CD4-positive, alpha-beta memory T cell (primary cell): ENCODE measurements around the gene PLCG2. TPM values are rescaled to one million over a fixed set of nuclear protein-coding genes. Genes with fewer than 3 reads are reported as not detected.

Experiments
- CTCF ChIA-PET: fragments of 350-600 bp; sonication (Branson Sonifier 250); formaldehyde crosslinking; loops from one replicate; lab custom pipeline; 2021; ENCODE audit warnings: inconsistent platforms; ENCODE audit not compliant: partially characterized antibody; lab: Charles Lee
- POLR2A ChIA-PET: fragments of 350-600 bp; sonication (Branson Sonifier 250); formaldehyde crosslinking; loops from one replicate; lab custom pipeline; 2021; ENCODE audit not compliant: partially characterized antibody; lab: Charles Lee
- DNase-seq, 5 donors: peaks; one replicate each; pipeline versions ENCODE4 v3.0.0 to v3.0.0-alpha.2; 2020 to 2022; ENCODE audit warnings: mixed read lengths in 1 of 5
- H3K27ac ChIP-seq: one replicate; pipeline ENCODE4 v1.7.0; 2013; ENCODE audit warnings: low read depth, low read length
- H3K27me3 ChIP-seq: 2 replicates; pipeline ENCODE4 v1.7.0; 2013; ENCODE audit warnings: mild to moderate bottlenecking, low read length, moderate library complexity; ENCODE audit not compliant: insufficient read depth
- H3K36me3 ChIP-seq: 2 replicates; pipeline ENCODE4 v1.7.0; 2013; ENCODE audit warnings: mild to moderate bottlenecking, low read length, moderate library complexity; ENCODE audit not compliant: insufficient read depth
- H3K4me1 ChIP-seq: 2 replicates; pipeline ENCODE4 v1.7.0; 2013; ENCODE audit warnings: mild to moderate bottlenecking, low read length, moderate library complexity; ENCODE audit not compliant: insufficient read depth
- H3K4me3 ChIP-seq, 2 donors: one replicate each; pipeline ENCODE4 v1.7.0; 2013; ENCODE audit warnings: low read length in 2 of 2, mild to moderate bottlenecking in 1 of 2
- H3K9me3 ChIP-seq, 2 donors: one replicate each; pipeline ENCODE4 v1.7.0; 2013; ENCODE audit warnings: low read length in 2 of 2, control low read depth in 1 of 2; ENCODE audit not compliant: control insufficient read depth in 1 of 2
- H3K27ac Mint-ChIP-seq, 7 donors: one replicate each; pipeline ENCODE4 v1.8.0; 2020 to 2021; ENCODE audit warnings: mixed read lengths in 7 of 7, mild to moderate bottlenecking in 6 of 7, inconsistent platforms in 3 of 7, moderate library complexity in 3 of 7
- H3K27me3 Mint-ChIP-seq, 2 donors: one replicate each; pipeline ENCODE4 v1.8.0; 2020 to 2021; ENCODE audit warnings: mixed read lengths in 2 of 2
- H3K36me3 Mint-ChIP-seq, 2 donors: one replicate each; pipeline ENCODE4 v1.8.0; 2020 to 2021; ENCODE audit warnings: mixed read lengths in 2 of 2, inconsistent platforms in 1 of 2, mild to moderate bottlenecking in 1 of 2
- H3K4me1 Mint-ChIP-seq, 4 donors: one replicate each; pipeline ENCODE4 v1.8.0; 2020 to 2021; ENCODE audit warnings: mixed read lengths in 4 of 4, mild to moderate bottlenecking in 1 of 4
- H3K4me3 Mint-ChIP-seq, 8 donors: one replicate each; pipeline ENCODE4 v1.8.0; 2020 to 2021; ENCODE audit warnings: mixed read lengths in 8 of 8, mild to moderate bottlenecking in 7 of 8, moderate library complexity in 6 of 8, inconsistent platforms in 3 of 8
- H3K9me3 Mint-ChIP-seq, 8 donors: one replicate each; pipeline ENCODE4 v1.8.0; 2020 to 2021; ENCODE audit warnings: mixed read lengths in 8 of 8, mild to moderate bottlenecking in 5 of 8, inconsistent platforms in 3 of 8, moderate library complexity in 1 of 8
- intact Hi-C: fragments of 100-400 bp; cut with micrococcal nuclease; formaldehyde crosslinking; loops from one replicate; pipeline ENCODE4 v1.15.1; 2023
- polyA plus RNA-seq, 2 donors: library from polyadenylated mRNA; unstranded; fragments of 300-500 nt; fragmentation: Illumina TruSeq; gene quantifications; one replicate each; pipeline ENCODE4 v1.2.3, GENCODE V29; 2021
- total RNA-seq, 2 experiments: library from RNA; stranded (reverse); gene quantifications; one replicate each; pipeline ENCODE4 v1.2.3, GENCODE V29; 2021

Gene PLCG2
- total and polyA plus RNA-seq, 4 experiments from 2014 or later = 0.63 to 2.4 (median 2.1) TPM

DNA sequence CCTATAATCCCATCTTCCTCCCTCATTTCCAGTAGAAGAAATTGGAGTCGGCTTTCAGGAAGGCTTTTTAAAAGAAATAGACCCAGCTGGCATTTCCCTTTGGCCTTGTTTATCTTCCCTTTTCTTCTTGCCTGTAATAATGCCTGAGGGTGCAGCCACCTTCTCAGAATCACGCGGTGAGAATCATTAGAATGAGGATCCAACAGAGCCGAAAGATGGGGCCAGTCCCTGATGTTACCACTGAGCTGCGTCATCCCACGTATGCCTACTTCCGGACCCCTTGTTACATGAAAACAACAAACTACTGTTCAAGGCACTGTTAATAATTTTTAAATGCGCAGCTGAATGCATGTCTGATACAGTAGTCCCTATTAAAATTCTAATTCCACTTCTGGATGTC is 208.0 kb downstream of the PLCG2 start:
- H3K36me3 Mint-ChIP-seq = no peaks in the 10 kb centered on the region
- no peak for DNase-seq
- ChIA-PET POLR2A (no interaction called here), CTCF (no interaction called here)
- Histone ChIP-seq H3K4me1 (no peaks in the 10 kb centered on the region), H3K9me3 (no peaks in the 10 kb centered on the region), H3K4me3 (no peak overlapping the region), H3K27me3 (no peaks in the 10 kb centered on the region), H3K36me3 (no peaks in the 10 kb centered on the region), H3K27ac (no peak overlapping the region)
- H3K4me3 Mint-ChIP-seq = no peak overlapping the region
- peaks cover 3% of the 10 kb centered on the region in 2 donors for H3K27me3 Mint-ChIP-seq
- intact Hi-C loops = no loop called here
- no peaks in the 10 kb centered on the region for H3K4me1 Mint-ChIP-seq
- H3K27ac Mint-ChIP-seq = no peak overlapping the region
- H3K9me3 Mint-ChIP-seq = no peaks in the 10 kb centered on the region

DNA sequence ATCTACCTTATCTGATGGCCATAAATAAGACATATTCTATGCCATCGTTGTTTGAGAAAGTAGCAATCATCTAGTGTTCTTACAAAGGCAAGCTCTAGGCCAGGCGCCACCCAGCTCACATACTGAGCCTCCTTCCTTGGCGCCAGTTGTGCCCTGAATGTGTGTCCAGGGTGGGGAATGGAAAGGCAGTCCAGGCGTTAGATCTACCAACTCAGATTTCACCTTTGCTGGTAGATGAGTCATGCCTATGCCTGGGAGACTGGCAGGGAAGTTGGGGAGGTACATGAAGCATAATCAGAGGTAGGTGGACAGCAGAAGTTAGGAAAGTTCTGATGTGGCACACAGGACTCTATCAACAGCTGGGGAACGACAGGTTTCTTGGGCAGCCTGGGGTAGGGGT is 208.6 kb downstream of the PLCG2 start:
- Mint-ChIP-seq H3K27ac (no peak overlapping the region), H3K36me3 (no peaks in the 10 kb centered on the region), H3K4me1 (no peaks in the 10 kb centered on the region), H3K4me3 (no peak overlapping the region), H3K27me3 (peaks cover 3% of the 10 kb centered on the region in 2 donors), H3K9me3 (no peaks in the 10 kb centered on the region)
- Histone ChIP-seq H3K4me1 (no peaks in the 10 kb centered on the region), H3K4me3 (no peak overlapping the region), H3K27ac (no peak overlapping the region), H3K27me3 (no peaks in the 10 kb centered on the region), H3K9me3 (no peaks in the 10 kb centered on the region), H3K36me3 (no peaks in the 10 kb centered on the region)
- ChIA-PET CTCF (no interaction called here), POLR2A (no interaction called here)
- no peak for DNase-seq
- intact Hi-C loops = no loop called here

DNA sequence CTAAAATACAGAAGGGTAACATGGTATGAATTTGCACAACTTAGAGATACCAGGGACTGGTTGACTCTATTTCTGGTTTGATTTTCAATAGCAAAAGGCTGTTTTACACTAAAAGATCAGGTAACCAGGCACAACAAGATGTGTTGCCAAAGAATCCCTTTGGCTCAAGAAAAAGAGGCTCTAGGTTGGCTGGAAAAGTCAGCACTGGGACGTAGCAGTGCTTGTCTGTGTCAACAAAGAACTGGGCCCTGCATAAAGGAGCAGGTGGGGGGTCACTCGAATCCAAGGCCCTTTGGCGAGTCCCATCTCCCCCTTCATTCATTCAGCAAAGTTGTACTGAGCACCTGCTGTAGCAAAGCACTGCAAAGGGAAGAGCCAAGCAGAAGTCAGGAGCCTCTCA is 213.8 kb downstream of the PLCG2 start:
- no peak overlapping the region for H3K4me3 Mint-ChIP-seq
- no peaks in the 10 kb centered on the region for H3K27me3 Mint-ChIP-seq
- H3K9me3 Mint-ChIP-seq = no peaks in the 10 kb centered on the region
- H3K36me3 Mint-ChIP-seq = peaks cover 3 to 11% of the 10 kb centered on the region in 2 donors
- DNase-seq = no peak
- intact Hi-C loops = no loop called here
- H3K36me3 ChIP-seq = no peaks in the 10 kb centered on the region
- no peaks in the 10 kb centered on the region for H3K27me3 ChIP-seq
- CTCF ChIA-PET = no interaction called here
- H3K27ac Mint-ChIP-seq = no peak overlapping the region
- POLR2A ChIA-PET = no interaction called here
- no peaks in the 10 kb centered on the region for H3K9me3 ChIP-seq
- H3K4me1 Mint-ChIP-seq = peaks cover 0 to 3% (median under 1%) of the 10 kb centered on the region in 4 donors
- no peak overlapping the region for H3K4me3 ChIP-seq
- H3K4me1 ChIP-seq = no peaks in the 10 kb centered on the region
- H3K27ac ChIP-seq = no peak overlapping the region

DNA sequence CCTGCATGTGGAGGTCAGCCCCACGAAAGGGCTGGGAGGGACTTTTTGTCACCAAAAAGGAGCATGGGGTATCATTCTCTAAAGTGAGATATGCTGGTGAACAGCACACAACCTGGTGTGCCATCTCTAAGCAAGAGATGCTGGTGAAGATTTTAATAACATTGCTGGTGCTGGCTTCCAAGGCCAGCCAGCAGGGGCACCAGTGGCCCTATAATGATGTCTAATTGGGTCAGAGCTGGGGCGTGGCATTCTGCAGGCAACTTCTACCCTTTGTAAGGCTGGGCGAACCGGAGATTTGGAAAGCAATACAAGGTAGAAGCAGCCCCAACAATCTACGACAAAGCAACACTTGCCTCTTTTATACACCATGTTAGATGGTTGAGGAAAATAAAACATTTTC is 215.4 kb downstream of the PLCG2 start:
- CTCF ChIA-PET = no interaction called here
- Histone ChIP-seq H3K4me3 (no peak overlapping the region), H3K4me1 (no peaks in the 10 kb centered on the region), H3K27ac (no peak overlapping the region), H3K36me3 (peaks cover under 1% of the 10 kb centered on the region), H3K9me3 (no peaks in the 10 kb centered on the region), H3K27me3 (no peaks in the 10 kb centered on the region)
- Mint-ChIP-seq H3K36me3 (peaks cover 10 to 25% of the 10 kb centered on the region in 2 donors), H3K4me3 (no peak overlapping the region), H3K4me1 (peaks cover 0 to 3% (median under 1%) of the 10 kb centered on the region in 4 donors), H3K9me3 (no peaks in the 10 kb centered on the region), H3K27ac (no peak overlapping the region), H3K27me3 (no peaks in the 10 kb centered on the region)
- intact Hi-C loops = no loop called here
- POLR2A ChIA-PET = no interaction called here
- no peak for DNase-seq

DNA sequence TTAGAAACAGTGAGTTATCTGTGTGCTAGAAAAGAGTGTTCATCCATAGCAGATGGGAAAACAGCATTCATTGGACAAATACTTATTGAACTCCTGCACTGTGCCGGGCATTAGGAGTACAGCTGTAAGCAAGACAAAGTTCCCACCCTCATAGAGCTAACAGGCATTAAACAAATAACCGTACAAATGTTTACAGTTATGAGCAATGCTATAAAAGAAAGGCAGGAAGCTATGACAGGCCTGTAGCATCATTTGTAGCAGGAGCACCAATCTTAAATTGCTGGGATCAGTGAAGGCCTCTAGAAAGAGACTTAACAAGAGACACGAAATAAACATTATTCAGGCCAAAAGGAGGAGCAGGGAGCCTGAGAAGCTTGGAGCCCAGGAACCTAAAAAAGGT is 216.6 kb downstream of the PLCG2 start:
- H3K4me3 ChIP-seq = no peak overlapping the region
- Mint-ChIP-seq H3K36me3 (peaks cover 10 to 26% of the 10 kb centered on the region in 2 donors), H3K27ac (peak overlapping the region in 1 of 7 donors; percentile 10), H3K9me3 (no peaks in the 10 kb centered on the region), H3K4me3 (no peak overlapping the region), H3K27me3 (no peaks in the 10 kb centered on the region), H3K4me1 (peaks cover 0 to 3% (median under 1%) of the 10 kb centered on the region in 4 donors)
- ChIA-PET POLR2A (no interaction called here), CTCF (no interaction called here)
- intact Hi-C loops = no loop called here
- H3K27ac ChIP-seq = no peak overlapping the region
- no peaks in the 10 kb centered on the region for H3K4me1 ChIP-seq
- H3K36me3 ChIP-seq = peaks cover 8% of the 10 kb centered on the region
- H3K9me3 ChIP-seq = no peaks in the 10 kb centered on the region
- DNase-seq = no peak
- no peaks in the 10 kb centered on the region for H3K27me3 ChIP-seq

DNA sequence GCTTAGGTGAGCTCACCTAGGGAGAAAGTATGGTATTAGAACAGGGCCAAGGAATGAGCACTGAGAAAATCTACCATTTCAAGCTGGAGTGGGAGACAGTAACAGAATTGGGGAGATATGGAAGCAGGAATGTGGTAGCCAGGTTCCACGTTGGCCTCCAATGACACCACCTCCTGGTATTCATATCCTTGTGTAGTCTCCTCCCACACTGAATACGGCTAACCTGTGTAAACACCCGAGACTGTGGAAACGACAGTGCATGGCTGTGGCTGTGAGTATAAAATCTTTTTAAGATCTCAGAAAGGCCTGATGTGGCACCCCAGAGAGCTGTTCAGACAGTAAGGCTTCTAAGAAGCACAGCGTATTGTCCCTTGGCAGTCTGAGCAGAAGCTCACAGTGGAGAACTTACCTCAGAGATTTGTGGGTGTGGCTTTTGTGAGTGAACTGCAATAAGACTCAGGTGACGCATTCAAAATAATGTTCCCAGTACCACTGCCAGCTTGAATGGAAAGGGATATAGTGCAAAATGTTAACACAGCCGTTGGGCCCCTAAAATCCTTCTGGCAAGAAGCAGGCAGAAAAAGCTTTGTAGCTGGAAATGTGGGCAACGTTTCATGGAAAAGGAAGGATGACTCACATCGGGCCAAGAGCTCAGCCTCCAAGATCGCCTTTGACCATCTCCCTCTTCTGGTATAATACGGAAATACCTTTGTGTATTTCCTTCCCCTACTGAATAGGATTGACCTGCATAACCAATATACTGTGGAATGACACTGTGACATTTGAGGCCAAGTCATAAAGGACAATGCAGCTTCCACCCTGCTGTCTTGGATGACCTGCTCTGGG is 217.8 kb downstream of the PLCG2 start:
- no peak overlapping the region for H3K4me3 Mint-ChIP-seq
- CTCF ChIA-PET = no interaction called here

DNA sequence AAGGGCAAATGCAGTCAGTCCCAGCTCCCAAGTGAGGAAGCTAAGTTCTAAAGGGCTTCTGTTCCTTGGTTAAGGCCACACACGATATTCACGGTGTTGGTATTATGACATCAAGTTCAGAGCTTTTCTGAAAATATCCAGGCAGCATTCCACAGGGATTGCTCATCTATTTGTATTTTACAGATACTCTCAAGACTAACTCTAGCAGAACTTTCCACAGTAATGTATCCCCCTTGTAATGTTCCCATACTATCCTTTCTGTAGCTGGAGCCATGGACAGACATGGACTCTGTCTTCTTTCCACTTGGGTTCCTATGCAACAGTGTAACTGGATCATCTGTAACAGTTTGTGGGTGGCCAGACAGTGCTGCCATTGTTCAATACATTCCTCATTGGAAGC is 218.6 kb downstream of the PLCG2 start:
- H3K4me1 ChIP-seq = no peaks in the 10 kb centered on the region
- CTCF ChIA-PET = no interaction called here
- no peaks in the 10 kb centered on the region for H3K27me3 Mint-ChIP-seq
- H3K4me3 Mint-ChIP-seq = no peak overlapping the region
- intact Hi-C loops = no loop called here
- no peaks in the 10 kb centered on the region for H3K9me3 Mint-ChIP-seq
- H3K4me3 ChIP-seq = no peak overlapping the region
- H3K27ac ChIP-seq = no peak overlapping the region
- no peak for DNase-seq
- H3K4me1 Mint-ChIP-seq = peaks cover 0 to 4% (median 1%) of the 10 kb centered on the region in 4 donors
- peaks cover 20 to 34% of the 10 kb centered on the region in 2 donors for H3K36me3 Mint-ChIP-seq
- H3K27ac Mint-ChIP-seq = no peak overlapping the region
- POLR2A ChIA-PET = no interaction called here
- H3K27me3 ChIP-seq = no peaks in the 10 kb centered on the region
- H3K36me3 ChIP-seq = peaks cover 8% of the 10 kb centered on the region
- H3K9me3 ChIP-seq = no peaks in the 10 kb centered on the region

More for the DNA sequence above, 217.8 kb downstream of the PLCG2 start:
- POLR2A ChIA-PET = no interaction called here
- H3K4me1 Mint-ChIP-seq = peaks cover 0 to 3% (median under 1%) of the 10 kb centered on the region in 4 donors
- H3K27me3 Mint-ChIP-seq = no peaks in the 10 kb centered on the region
- Histone ChIP-seq H3K36me3 (peaks cover 8% of the 10 kb centered on the region), H3K4me3 (no peak overlapping the region), H3K9me3 (no peaks in the 10 kb centered on the region), H3K27ac (no peak overlapping the region), H3K27me3 (no peaks in the 10 kb centered on the region), H3K4me1 (no peaks in the 10 kb centered on the region)
- no peaks in the 10 kb centered on the region for H3K9me3 Mint-ChIP-seq
- H3K27ac Mint-ChIP-seq = no peak overlapping the region
- DNase-seq = no peak
- H3K36me3 Mint-ChIP-seq = peaks cover 15 to 27% of the 10 kb centered on the region in 2 donors
- intact Hi-C loops = no loop called here
